ENCODE measurements around the gene NEFH.
A peak's percentile ranks its signal among the peaks of the same experiment; 100 is the strongest.

The NEFH gene

GRCh38 chr22:29509815-29510214, 29.8 kb downstream of the NEFH start:
- peaks cover 14% of the 10 kb centered on the region for H3K4me1 Mint-ChIP-seq
- H3K27me3 Mint-ChIP-seq: no peaks in the 10 kb centered on the region
- H3K27ac Mint-ChIP-seq: peak overlapping the region; percentile 17
- H3K4me3 Mint-ChIP-seq: no peak overlapping the region
- no peak for ATAC-seq
- H3K9me3 Mint-ChIP-seq: no peaks in the 10 kb centered on the region
- peaks cover 64% of the 10 kb centered on the region for H3K36me3 Mint-ChIP-seq

- Mint-ChIP-seq H3K27ac (peak overlapping the region; percentile 17), H3K9me3 (no peaks in the 10 kb centered on the region), H3K27me3 (no peaks in the 10 kb centered on the region), H3K36me3 (peaks cover 70% of the 10 kb centered on the region), H3K4me1 (peaks cover 14% of the 10 kb centered on the region), H3K4me3 (no peak overlapping the region)
- peak; percentile 60 for ATAC-seq
Observed at GRCh38 chr22:29510542-29510941, 30.5 kb downstream of the NEFH start.

- Mint-ChIP-seq H3K9me3 (no peaks in the 10 kb centered on the region), H3K27me3 (no peaks in the 10 kb centered on the region), H3K4me1 (peaks cover 14% of the 10 kb centered on the region), H3K4me3 (no peak overlapping the region), H3K36me3 (peaks cover 77% of the 10 kb centered on the region), H3K27ac (no peak overlapping the region)
- no peak for ATAC-seq
Observed at GRCh38 chr22:29511126-29511862, 31.3 kb downstream of the NEFH start.

DNA sequence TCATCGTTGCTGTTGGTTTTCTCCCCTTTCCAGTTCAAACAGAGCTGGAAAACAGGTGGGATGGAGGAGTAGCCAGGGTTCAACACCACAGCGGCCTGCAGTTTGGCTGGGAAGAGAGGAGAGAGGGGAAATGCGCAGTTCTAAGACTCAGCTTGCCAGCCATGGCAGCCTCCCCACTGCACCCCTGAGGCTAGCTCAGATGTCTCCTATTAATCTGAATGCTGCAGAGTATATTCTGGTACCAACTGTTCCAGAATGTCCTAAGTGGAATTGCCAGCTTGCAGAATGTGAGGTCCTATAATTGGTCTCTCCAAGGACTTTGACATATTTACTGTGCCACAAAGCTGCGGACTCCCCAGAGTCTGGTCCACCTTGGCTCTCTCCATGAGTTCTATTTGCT, 32.0 kb downstream of the NEFH start:
- no peaks in the 10 kb centered on the region for H3K9me3 Mint-ChIP-seq
- H3K36me3 Mint-ChIP-seq: peaks cover 77% of the 10 kb centered on the region
- H3K4me1 Mint-ChIP-seq: peaks cover 14% of the 10 kb centered on the region

GRCh38 chr22:29517215-29517908, 37.3 kb downstream of the NEFH start:
- Mint-ChIP-seq H3K27me3 (no peaks in the 10 kb centered on the region), H3K9me3 (no peaks in the 10 kb centered on the region), H3K36me3 (peaks cover 56% of the 10 kb centered on the region), H3K27ac (no peak overlapping the region), H3K4me1 (no peaks in the 10 kb centered on the region), H3K4me3 (no peak overlapping the region)
- ATAC-seq: no peak

More for the DNA sequence above, 32.0 kb downstream of the NEFH start:
- no peaks in the 10 kb centered on the region for H3K27me3 Mint-ChIP-seq
- H3K27ac Mint-ChIP-seq: no peak overlapping the region
- no peak for ATAC-seq
- H3K4me3 Mint-ChIP-seq: no peak overlapping the region

DNA sequence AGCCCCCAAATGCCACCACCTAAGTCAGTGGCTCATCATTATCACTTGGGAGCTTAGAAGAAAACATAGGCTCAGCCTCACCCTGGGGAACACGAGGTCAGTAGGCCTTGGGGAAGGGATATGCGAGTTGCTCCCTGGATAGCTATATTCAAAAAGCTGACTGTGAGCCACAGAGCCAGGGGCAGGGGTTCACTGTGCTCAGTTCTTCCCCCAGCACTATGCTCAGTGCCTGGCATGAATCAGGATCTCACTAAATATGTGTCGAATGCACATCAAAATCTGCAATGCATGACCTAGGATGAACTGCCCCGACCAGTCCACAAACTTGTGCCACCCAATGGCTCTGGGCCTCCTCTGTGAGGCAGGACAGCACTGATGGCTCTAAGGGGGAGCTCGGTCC, 38.4 kb downstream of the NEFH start:
- no peaks in the 10 kb centered on the region for H3K9me3 Mint-ChIP-seq
- no peaks in the 10 kb centered on the region for H3K27me3 Mint-ChIP-seq
- peaks cover 57% of the 10 kb centered on the region for H3K36me3 Mint-ChIP-seq
- H3K4me3 Mint-ChIP-seq: no peak overlapping the region
- no peak for ATAC-seq
- no peak overlapping the region for H3K27ac Mint-ChIP-seq
- H3K4me1 Mint-ChIP-seq: no peaks in the 10 kb centered on the region

GRCh38 chr22:29519996-29520395, 40.0 kb downstream of the NEFH start:
- no peak for ATAC-seq
- H3K4me3 Mint-ChIP-seq: no peak overlapping the region
- peaks cover 73% of the 10 kb centered on the region for H3K36me3 Mint-ChIP-seq
- no peaks in the 10 kb centered on the region for H3K4me1 Mint-ChIP-seq
- H3K27ac Mint-ChIP-seq: no peak overlapping the region
- H3K27me3 Mint-ChIP-seq: no peaks in the 10 kb centered on the region
- H3K9me3 Mint-ChIP-seq: no peaks in the 10 kb centered on the region

- no peak for ATAC-seq
- Mint-ChIP-seq H3K4me1 (no peaks in the 10 kb centered on the region), H3K36me3 (peaks cover 71% of the 10 kb centered on the region), H3K27ac (no peak overlapping the region), H3K9me3 (no peaks in the 10 kb centered on the region), H3K27me3 (no peaks in the 10 kb centered on the region), H3K4me3 (no peak overlapping the region)
Observed at GRCh38 chr22:29520851-29521250, 40.8 kb downstream of the NEFH start.

- no peak for ATAC-seq
- H3K4me1 Mint-ChIP-seq: no peaks in the 10 kb centered on the region
- peaks cover 71% of the 10 kb centered on the region for H3K36me3 Mint-ChIP-seq
- no peaks in the 10 kb centered on the region for H3K9me3 Mint-ChIP-seq
- no peak overlapping the region for H3K27ac Mint-ChIP-seq
- no peak overlapping the region for H3K4me3 Mint-ChIP-seq
- H3K27me3 Mint-ChIP-seq: no peaks in the 10 kb centered on the region
Observed at GRCh38 chr22:29521526-29521925, 41.5 kb downstream of the NEFH start.

- ATAC-seq: no peak
- Mint-ChIP-seq H3K36me3 (peaks cover 73% of the 10 kb centered on the region), H3K4me1 (no peaks in the 10 kb centered on the region), H3K9me3 (no peaks in the 10 kb centered on the region), H3K4me3 (no peak overlapping the region), H3K27ac (no peak overlapping the region), H3K27me3 (no peaks in the 10 kb centered on the region)
Observed at GRCh38 chr22:29523761-29524160, 43.7 kb downstream of the NEFH start.

- Mint-ChIP-seq H3K4me3 (no peak overlapping the region), H3K9me3 (no peaks in the 10 kb centered on the region), H3K27ac (no peak overlapping the region), H3K4me1 (no peaks in the 10 kb centered on the region), H3K36me3 (peaks cover 76% of the 10 kb centered on the region), H3K27me3 (no peaks in the 10 kb centered on the region)
- ATAC-seq: peak; percentile 82
Observed at GRCh38 chr22:29524442-29525191, 44.6 kb downstream of the NEFH start.

DNA sequence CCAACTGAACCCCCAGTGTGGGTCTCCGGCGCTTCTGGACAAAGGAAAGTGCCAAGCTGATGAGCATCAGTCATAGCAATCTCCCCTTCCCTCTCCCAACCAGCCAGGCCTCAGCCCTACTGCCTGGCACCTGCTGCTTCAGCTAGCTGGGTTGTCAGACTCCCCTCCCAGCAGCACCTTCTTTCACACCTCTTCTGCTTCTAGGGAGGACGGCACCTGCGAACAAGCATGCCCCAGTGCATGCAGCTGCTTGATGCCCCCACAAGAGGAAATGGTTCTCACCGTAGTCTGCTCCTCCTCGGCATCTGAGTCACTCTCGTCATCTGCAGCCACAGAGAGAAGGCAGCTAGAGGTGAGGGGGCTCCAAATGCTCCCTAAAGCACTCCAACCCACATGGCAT, 48.1 kb downstream of the NEFH start:
- no peaks in the 10 kb centered on the region for H3K4me1 Mint-ChIP-seq

DNA sequence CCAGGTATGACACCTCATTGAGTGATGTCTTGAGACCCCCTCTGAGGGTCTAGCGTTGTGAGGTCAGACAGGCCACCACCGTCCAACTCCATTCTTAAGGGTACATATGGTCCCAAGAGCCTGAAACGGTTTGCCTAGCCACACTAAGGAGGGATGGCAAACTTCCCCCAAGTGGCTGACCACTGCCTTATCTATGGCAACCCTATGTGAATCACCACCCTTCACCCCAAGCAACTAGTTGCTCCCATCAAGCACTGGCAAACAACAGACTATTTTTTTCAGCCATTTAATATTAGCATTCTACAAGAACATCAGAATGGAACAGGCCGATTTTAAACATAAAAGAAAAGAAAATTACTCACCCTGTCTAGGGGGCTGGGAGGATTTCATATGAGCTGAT, 50.7 kb downstream of the NEFH start:
- Mint-ChIP-seq H3K36me3 (peaks cover 72% of the 10 kb centered on the region), H3K4me3 (no peak overlapping the region), H3K27me3 (no peaks in the 10 kb centered on the region), H3K27ac (no peak overlapping the region), H3K4me1 (no peaks in the 10 kb centered on the region), H3K9me3 (peaks cover 3% of the 10 kb centered on the region)
- ATAC-seq: no peak

More for the DNA sequence above, 48.1 kb downstream of the NEFH start:
- H3K36me3 Mint-ChIP-seq: peaks cover 77% of the 10 kb centered on the region
- H3K4me3 Mint-ChIP-seq: no peak overlapping the region
- no peak for ATAC-seq
- H3K27me3 Mint-ChIP-seq: no peaks in the 10 kb centered on the region
- H3K9me3 Mint-ChIP-seq: no peaks in the 10 kb centered on the region
- H3K27ac Mint-ChIP-seq: no peak overlapping the region

- Mint-ChIP-seq H3K36me3 (peaks cover 72% of the 10 kb centered on the region), H3K4me1 (no peaks in the 10 kb centered on the region), H3K9me3 (peaks cover 3% of the 10 kb centered on the region), H3K27me3 (no peaks in the 10 kb centered on the region), H3K4me3 (no peak overlapping the region), H3K27ac (no peak overlapping the region)
- ATAC-seq: no peak
Observed at GRCh38 chr22:29531419-29531818, 51.4 kb downstream of the NEFH start.

GRCh38 chr22:29536411-29536810, 56.4 kb downstream of the NEFH start:
- H3K36me3 Mint-ChIP-seq: peaks cover 57% of the 10 kb centered on the region
- no peaks in the 10 kb centered on the region for H3K27me3 Mint-ChIP-seq
- H3K4me3 Mint-ChIP-seq: no peak overlapping the region
- no peak overlapping the region for H3K27ac Mint-ChIP-seq
- H3K9me3 Mint-ChIP-seq: peaks cover 3% of the 10 kb centered on the region
- H3K4me1 Mint-ChIP-seq: no peaks in the 10 kb centered on the region
- no peak for ATAC-seq

All from stimulated activated memory B cell treated with anti-CD40 and anti-IgM and Interleukin-4, amounts not matched to agents 10 μg/mL and 1 μg/mL and 100 μg/mL, for 72 hours (primary cell).